ENCODE results near the gene GAGE12H.
"Not testable (repeated sequence)": the region's sequence is repeated elsewhere in the genome, so short reads cannot be mapped to it uniquely, and the experiment has no call there.

GRCh38 chrX:49568728-49569127, 11.0 kb upstream of the GAGE12H start:
- not testable (repeated sequence) for TF ChIP-seq E2F4 (CRISPR knock-in tag; IDR thresholded peaks at IDR 0.05; ENCODE audit: borderline replicate concordance, low read depth); AFF4 (CRISPR knock-in tag; IDR thresholded peaks at IDR 0.05; ENCODE audit: borderline replicate concordance)
